ENCODE measurements around the gene MYL12B.
A peak's percentile ranks its signal among the peaks of the same experiment; 100 is the strongest.
"Not testable (repeated sequence)": the region's sequence is repeated elsewhere in the genome, so short reads cannot be mapped to it uniquely, and the experiment has no call there.

MYL12B gene

GRCh38 chr18:3261373-3262233 is at the start of gene MYL12B:
Gene MYL12B (plus strand): TSS chr18:3262133. CDS start chr18:3272899, 10,766 bp downstream.
- peak; percentile 68 for DNase-seq

- DNase-seq = no peak
These were observed 49.3 kb upstream of the MYL12B start for GRCh38 chr18:3212657-3213056.

- DNase-seq = no peak
These were observed 48.5 kb upstream of the MYL12B start for GRCh38 chr18:3213300-3214059.

GRCh38 chr18:3214855-3215637 is 46.9 kb upstream of the MYL12B start:
- DNase-seq = no peak

- DNase-seq = no peak
These were observed 44.9 kb upstream of the MYL12B start for GRCh38 chr18:3216987-3217386.

GRCh38 chr18:3217948-3218647 is 43.8 kb upstream of the MYL12B start:
- DNase-seq = no peak

GRCh38 chr18:3218819-3219218 is 43.1 kb upstream of the MYL12B start:
- no peak for DNase-seq

- DNase-seq = no peak
These were observed 42.7 kb upstream of the MYL12B start for GRCh38 chr18:3219241-3219630.

- DNase-seq = no peak
These were observed 42.1 kb upstream of the MYL12B start, which contains the start of gene MYOM1 for GRCh38 chr18:3219631-3220335. Gene MYOM1 (minus strand): TSS chr18:3219968. CDS start chr18:3215223, 4,745 bp downstream.

- DNase-seq = not testable (repeated sequence)
These were observed 41.1 kb upstream of the MYL12B start for GRCh38 chr18:3220868-3221267.

GRCh38 chr18:3221496-3221895 is 40.4 kb upstream of the MYL12B start:
- no peak for DNase-seq

GRCh38 chr18:3223356-3223755 is 38.6 kb upstream of the MYL12B start:
- DNase-seq = no peak

- no peak for DNase-seq
These were observed 37.7 kb upstream of the MYL12B start for GRCh38 chr18:3224223-3224622.

GRCh38 chr18:3225588-3225987 is 36.3 kb upstream of the MYL12B start:
- DNase-seq = no peak

GRCh38 chr18:3226048-3226447 is 35.9 kb upstream of the MYL12B start:
- no peak for DNase-seq

- DNase-seq = no peak
These were observed 31.3 kb upstream of the MYL12B start for GRCh38 chr18:3230401-3231334.

GRCh38 chr18:3233004-3233403 is 28.9 kb upstream of the MYL12B start:
- DNase-seq = no peak

GRCh38 chr18:3233433-3234168 is 28.3 kb upstream of the MYL12B start:
- no peak for DNase-seq

GRCh38 chr18:3234457-3234856 is 27.5 kb upstream of the MYL12B start:
- no peak for DNase-seq

GRCh38 chr18:3235846-3236245 is 26.1 kb upstream of the MYL12B start:
- DNase-seq = no peak
